HG02763 (cell line): Measurements from ENCODE around the gene ZNF775.

Experiments
- ATAC-seq: cut with Tn5 transposase; IDR thresholded peaks from one replicate; pipeline ENCODE4 v1.9.1; 2021; ENCODE audit warnings: mild to moderate bottlenecking, moderate library complexity; ENCODE audit not compliant: unreplicated experiment

ZNF775 gene

DNA sequence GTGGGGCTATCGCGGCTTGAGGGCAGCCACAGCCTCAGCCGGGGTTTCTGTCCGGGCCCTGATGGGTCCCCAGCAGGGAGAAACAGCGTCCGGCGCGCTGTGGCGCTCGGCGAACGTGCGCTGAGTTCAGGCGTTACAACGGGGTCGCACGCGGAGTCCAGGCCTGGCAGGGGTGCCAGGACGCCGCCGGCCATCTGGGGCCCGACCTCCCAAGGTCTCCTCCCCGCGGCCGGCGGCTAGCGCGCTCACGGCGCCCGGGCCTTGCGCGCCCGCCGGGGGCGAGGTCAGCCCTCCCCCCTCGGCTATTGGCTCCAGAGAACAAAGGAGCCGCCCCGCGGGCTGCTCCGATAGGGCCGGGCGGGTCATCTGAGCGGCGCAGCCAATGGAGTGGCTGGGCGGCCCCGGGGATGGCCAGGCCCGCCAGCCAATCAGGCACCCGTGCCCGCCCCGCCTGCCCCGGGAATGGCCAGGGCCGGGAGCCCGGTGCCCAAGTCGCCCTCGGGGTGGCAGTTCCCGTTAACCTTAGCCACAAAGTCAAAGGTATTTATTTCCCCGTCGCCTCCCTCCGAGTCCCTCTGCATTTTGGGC lies at the start of gene ZNF775:
Gene ZNF775, plus strand, starts transcription at position 478 of the 588 bp plus-strand sequence. CDS start 9,141 bp downstream, outside the sequence.
- peak; percentile 71 for ATAC-seq

- no peak for ATAC-seq
These were observed 49.6 kb upstream of the ZNF775 start for GRCh38 chr7:150329331-150330120.

- ATAC-seq: no peak
These were observed 48.8 kb upstream of the ZNF775 start for GRCh38 chr7:150330211-150330885.

GRCh38 chr7:150332852-150333635 lies 46.1 kb upstream of the ZNF775 start:
- no peak for ATAC-seq

GRCh38 chr7:150333659-150334058 lies 45.5 kb upstream of the ZNF775 start:
- no peak for ATAC-seq

DNA sequence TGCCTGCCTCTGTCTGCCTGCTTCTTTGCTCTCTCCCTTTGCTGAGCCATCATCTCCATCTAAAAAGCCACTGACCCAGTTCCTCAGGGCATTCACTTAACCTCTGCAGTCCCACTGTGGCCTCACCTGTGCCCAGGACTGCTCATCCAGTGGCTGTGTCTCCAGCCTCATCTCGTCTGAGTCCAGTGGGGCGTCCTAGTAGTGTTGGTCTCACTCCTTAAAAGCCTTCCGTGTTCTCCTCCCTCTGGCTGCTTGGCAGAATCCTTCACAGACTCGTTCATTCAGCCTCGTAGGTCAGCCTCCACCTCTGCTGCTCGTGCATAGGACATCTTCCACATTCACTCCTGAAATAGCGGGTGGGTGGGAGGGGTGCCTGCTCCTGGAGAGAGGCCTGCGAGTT lies 45.0 kb upstream of the ZNF775 start:
- ATAC-seq: no peak

DNA sequence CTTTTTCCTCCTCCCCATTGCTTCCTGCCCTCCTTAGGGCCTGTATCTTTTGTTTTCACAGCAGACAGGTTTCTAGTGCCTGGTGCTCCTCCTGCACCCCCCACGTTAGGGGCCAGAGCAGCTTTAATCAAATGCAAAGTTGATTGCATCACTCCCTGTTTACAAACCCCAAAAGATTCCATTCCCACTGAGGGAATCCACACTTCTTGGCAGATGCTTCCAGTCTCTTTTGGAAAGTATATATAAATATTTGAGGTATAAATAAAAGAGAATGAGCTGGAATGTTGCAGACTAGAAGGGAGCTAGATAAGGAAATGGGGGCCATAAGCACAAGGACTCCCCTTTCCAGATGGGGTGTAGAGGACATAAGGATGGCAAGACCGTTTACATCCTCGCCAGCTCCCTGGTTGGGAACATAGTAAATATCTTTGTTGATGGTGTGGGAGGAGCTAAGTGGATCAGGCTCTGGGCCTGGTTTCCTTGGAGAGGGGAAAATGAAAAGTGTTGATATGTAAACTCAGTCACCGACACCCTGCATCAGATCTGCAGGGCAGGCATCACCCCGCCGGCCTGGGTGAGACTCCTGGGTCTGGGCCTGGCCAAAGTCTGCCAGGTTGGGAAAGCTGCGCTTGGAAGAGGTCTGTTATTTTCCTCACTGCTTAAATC lies 43.9 kb upstream of the ZNF775 start:
- no peak for ATAC-seq

GRCh38 chr7:150335774-150336112 lies 43.4 kb upstream of the ZNF775 start:
- no peak for ATAC-seq

DNA sequence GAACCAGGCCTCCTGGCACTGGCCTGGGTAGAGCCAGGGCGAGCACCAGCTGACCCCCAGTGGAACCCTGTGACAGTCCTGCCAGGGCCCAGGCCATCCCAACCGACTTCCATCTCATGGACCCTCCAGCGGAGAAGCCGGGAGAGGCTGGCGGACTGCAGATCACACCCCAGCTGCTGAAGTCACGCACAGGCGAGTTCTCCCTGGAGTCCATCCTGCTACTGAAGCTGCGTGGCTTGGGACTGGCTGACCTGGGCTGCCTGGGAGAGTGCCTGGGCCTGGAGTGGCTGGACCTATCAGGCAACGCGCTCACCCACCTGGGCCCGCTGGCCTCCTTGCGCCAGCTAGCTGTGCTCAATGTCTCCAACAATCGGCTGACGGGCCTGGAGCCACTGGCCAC lies 42.4 kb upstream of the ZNF775 start:
- no peak for ATAC-seq

DNA sequence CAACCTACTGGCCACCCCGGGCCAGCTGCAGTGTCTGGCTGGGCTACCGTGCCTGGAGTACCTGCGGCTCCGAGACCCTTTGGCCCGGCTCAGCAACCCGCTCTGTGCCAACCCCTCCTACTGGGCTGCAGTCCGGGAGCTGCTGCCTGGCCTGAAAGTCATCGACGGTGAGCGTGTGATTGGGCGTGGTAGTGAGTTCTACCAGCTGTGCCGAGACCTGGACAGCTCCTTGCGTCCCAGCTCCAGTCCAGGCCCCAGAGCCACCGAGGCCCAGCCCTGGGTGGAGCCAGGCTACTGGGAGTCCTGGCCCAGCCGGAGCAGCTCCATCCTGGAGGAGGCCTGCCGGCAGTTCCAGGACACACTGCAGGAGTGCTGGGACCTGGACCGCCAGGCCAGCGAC lies 42.0 kb upstream of the ZNF775 start:
- no peak for ATAC-seq

DNA sequence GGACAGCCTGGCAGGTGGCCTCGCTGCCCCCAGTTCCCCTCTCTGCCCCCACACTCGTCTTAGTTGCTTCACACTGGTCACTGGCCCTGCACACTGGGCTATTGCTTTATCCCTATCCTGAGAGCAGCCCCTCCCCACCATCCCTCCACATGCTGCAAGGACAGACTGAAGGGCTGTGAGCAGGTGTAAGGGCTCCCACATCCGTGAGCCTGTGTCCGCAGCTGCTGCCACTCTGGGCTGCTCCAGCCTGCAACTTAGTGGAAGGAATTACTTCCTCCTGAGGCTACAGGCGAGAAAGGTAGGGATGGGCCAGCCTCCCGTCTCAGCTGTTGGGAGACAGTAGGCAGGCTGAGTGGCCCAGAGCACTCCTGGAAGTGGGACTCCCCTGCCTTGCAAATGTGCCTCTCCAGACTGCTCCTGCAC lies 41.5 kb upstream of the ZNF775 start:
- ATAC-seq: no peak

- no peak for ATAC-seq
These were observed 40.8 kb upstream of the ZNF775 start for GRCh38 chr7:150338166-150338829.

DNA sequence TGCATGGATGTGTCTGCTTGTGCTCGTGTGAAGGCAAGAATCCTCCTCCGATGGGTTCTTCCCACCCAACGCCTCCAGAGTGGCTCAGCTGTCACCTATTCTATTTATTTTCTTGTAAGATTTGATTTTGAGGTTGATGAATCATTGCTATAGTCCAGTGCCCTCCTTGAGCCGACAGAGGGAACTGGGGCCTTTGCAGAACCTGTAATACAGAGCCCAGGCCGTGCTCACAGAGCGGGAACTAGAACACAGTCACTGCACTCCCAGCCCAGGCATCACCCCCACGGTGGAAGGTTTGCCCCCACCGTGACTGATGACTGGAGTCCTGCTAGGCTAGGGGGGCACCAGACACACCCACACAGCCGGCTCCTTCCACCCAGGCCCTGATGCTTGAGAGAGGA lies 39.7 kb upstream of the ZNF775 start:
- ATAC-seq: no peak

DNA sequence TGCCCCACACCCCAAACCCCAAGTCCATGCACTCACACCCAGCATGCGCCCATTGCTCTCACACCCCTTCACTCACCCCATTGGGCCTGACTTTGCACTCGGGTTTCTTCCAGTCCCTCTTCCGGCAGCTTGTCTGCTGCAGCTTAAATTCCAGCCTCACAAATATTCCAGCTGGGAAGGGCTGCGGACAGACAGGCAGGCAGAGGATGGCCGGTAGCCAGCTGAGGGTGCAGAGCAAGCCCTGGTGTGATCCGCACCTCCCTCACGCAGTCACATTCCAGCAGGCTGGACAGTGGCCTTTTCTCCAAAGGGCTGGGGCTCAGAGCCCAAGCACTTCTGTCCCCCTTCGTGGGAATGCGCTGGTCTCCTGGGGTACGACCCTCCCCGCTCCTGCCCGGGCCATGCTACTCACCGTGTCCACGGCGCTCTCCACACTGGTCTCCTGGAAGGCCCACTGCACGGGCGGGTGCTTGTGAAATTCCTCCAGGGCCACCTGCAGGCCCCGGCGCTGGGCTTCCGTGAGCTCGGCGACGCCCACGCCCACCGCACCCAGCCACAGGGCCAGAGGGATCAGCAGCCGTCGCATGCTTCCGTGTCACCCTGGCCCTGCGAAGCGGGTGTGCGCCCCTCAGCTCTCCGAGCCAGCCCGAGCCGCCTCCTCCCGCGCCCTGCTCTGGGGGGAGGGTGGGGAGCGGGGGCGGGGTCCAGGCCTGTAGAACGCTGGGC lies 38.9 kb upstream of the ZNF775 start:
- ATAC-seq: no peak

- no peak for ATAC-seq
These were observed 38.3 kb upstream of the ZNF775 start for GRCh38 chr7:150340875-150341262.

GRCh38 chr7:150341263-150342120 lies 37.6 kb upstream of the ZNF775 start, which contains the start of gene RARRES2:
Gene RARRES2 (minus strand): TSS chr7:150341629. CDS start chr7:150340609, 1,020 bp downstream.
- no peak for ATAC-seq

DNA sequence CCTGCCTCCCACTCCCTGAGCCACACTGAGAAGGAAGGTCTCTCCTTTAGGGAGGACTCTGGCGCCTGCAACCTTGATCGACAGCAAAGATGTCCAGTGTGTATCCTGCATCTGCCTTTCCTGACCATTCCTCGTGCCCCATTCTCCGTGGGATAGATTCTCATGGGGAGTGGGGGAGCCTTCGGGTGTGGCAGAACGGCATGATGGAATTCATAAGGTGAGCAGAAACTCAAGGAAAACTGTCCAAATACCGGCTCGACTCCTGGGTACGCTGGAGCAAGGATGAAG lies 37.1 kb upstream of the ZNF775 start:
- no peak for ATAC-seq

DNA sequence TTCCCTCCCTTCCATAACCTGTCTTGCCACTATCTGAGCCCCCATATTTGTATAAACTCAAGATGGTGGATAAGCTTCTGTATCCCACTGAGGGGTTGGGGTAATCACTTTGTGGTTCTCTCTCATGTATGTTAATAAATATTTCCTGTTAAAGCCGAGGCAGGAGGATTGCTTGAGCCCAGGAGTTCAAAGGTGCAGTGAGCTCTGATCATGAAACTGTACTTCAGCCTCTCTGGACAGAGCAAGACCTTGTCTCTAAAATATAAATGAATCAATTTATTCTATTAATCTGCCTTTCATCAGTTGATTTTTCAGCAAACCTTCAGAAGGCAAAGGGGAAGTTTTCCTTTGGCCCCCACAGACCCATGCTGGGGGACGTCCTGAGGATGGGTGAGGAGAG lies 35.9 kb upstream of the ZNF775 start:
- ATAC-seq: no peak

GRCh38 chr7:150344299-150344698 lies 34.8 kb upstream of the ZNF775 start:
- ATAC-seq: no peak
